Small intestine (tissue), 7 donors: ENCODE measurements around the gene GRXCR1. TPM values are rescaled to one million over a fixed set of nuclear protein-coding genes. Genes with fewer than 3 reads are reported as not detected.
A peak's percentile ranks its signal among the peaks of the same experiment; 100 is the strongest.

Source experiments
- DNase-seq, 2 donors: peaks; one replicate each; pipeline versions ENCODE4 v3.0.0 to v3.0.0-alpha.2; 2013
- FAIRE-seq: peaks from 2 replicates; lab custom pipeline; 2012; peaks lifted over from hg19 to GRCh38; lab: Jason Lieb, UNC
- H3K27ac ChIP-seq, 3 donors: one replicate each; pipeline ENCODE4 v1.5.1; 2013; ENCODE audit warnings: low read length in 2 of 3, mild to moderate bottlenecking in 2 of 3, control low read depth in 1 of 3, inconsistent platforms in 1 of 3, low read depth in 1 of 3, moderate library complexity in 1 of 3
- H3K27me3 ChIP-seq, 3 donors: one replicate each; pipeline ENCODE4 v1.6.1; 2013; ENCODE audit warnings: low read length in 3 of 3, inconsistent platforms in 1 of 3; ENCODE audit not compliant: control insufficient read depth in 3 of 3, insufficient read depth in 3 of 3
- H3K36me3 ChIP-seq, 3 donors: one replicate each; pipeline ENCODE4 v1.6.1; 2013; ENCODE audit warnings: low read length in 3 of 3, inconsistent platforms in 1 of 3, low read depth in 1 of 3, mild to moderate bottlenecking in 1 of 3, moderate library complexity in 1 of 3; ENCODE audit not compliant: control insufficient read depth in 3 of 3, insufficient read depth in 2 of 3
- H3K4me1 ChIP-seq, 3 donors: one replicate each; pipeline ENCODE4 v1.6.1; 2013; ENCODE audit warnings: low read length in 2 of 3, inconsistent platforms in 1 of 3, low read depth in 1 of 3, mild to moderate bottlenecking in 1 of 3, moderate library complexity in 1 of 3; ENCODE audit not compliant: control insufficient read depth in 3 of 3, insufficient read depth in 2 of 3
- H3K4me3 ChIP-seq, 3 donors: one replicate each; pipeline ENCODE4 v1.5.1; 2013; ENCODE audit warnings: low read length in 3 of 3, control low read depth in 1 of 3, inconsistent platforms in 1 of 3, low read depth in 1 of 3, mild to moderate bottlenecking in 1 of 3, moderate library complexity in 1 of 3
- H3K9me3 ChIP-seq, 2 donors: one replicate each; pipeline ENCODE4 v1.6.1; 2013; ENCODE audit warnings: low read depth in 1 of 2, low read length in 1 of 2; ENCODE audit not compliant: control insufficient read depth in 2 of 2, insufficient read depth in 1 of 2
- WGBS, 3 donors: extraction: QIAGEN DNeasy Blood & Tissue Kit; methylation state at CpG; one replicate each; pipeline ENCODE4 v1.1.7; 2013; 5-methylcytosine and 5-hydroxymethylcytosine counted together
- polyA plus RNA-seq, 4 donors: library from polyadenylated mRNA; stranded (reverse) in 3 of 4; unstranded in 1 of 4; fragments of 200-250 nt in 3 of 4; fragments of 120-200 nt in 1 of 4; gene quantifications; one replicate each; pipeline versions ENCODE4 v1.2.1 to v1.2.3, GENCODE V29; 2013
- donor health status: healthy with polysubstance abuse.
- donor health status: control.
- donor health status: control.
- donor health status: Bipolar disorder and iron deficiency.
- donor health status: healthy.

Gene GRXCR1
- polyA plus RNA-seq, 4 donors: not detected

- Histone ChIP-seq H3K36me3 (no peaks in the 10 kb centered on the region), H3K4me3 (no peak overlapping the region), H3K9me3 (no peaks in the 10 kb centered on the region), H3K27me3 (no peaks in the 10 kb centered on the region), H3K4me1 (no peaks in the 10 kb centered on the region), H3K27ac (no peak overlapping the region)
- WGBS, 3 donors: 44 to 58% (median 52%) methylated on average over 1 of the region's 1 CpG
- DNase-seq (no peak), FAIRE-seq (no peak)
These were observed 60.8 kb downstream of the GRXCR1 start for GRCh38 chr4:42953321-42953720.

GRCh38 chr4:42954963-42955669 is 62.6 kb downstream of the GRXCR1 start:
- FAIRE-seq (no peak), DNase-seq (no peak)
- Histone ChIP-seq H3K27me3 (no peaks in the 10 kb centered on the region), H3K4me3 (no peak overlapping the region), H3K9me3 (no peaks in the 10 kb centered on the region), H3K27ac (no peak overlapping the region), H3K4me1 (no peaks in the 10 kb centered on the region), H3K36me3 (no peaks in the 10 kb centered on the region)
- WGBS, 3 donors: 71 to 84% (median 76%) methylated on average over 10 of the region's 10 CpGs

GRCh38 chr4:42955746-42956505 is 63.4 kb downstream of the GRXCR1 start:
- WGBS, 3 donors: 64 to 70% (median 70%) methylated on average over 5 of the region's 5 CpGs
- no peaks in the 10 kb centered on the region for H3K9me3 ChIP-seq
- DNase-seq (no peak), FAIRE-seq (no peak)
- H3K27me3 ChIP-seq: no peaks in the 10 kb centered on the region
- no peak overlapping the region for H3K4me3 ChIP-seq
- no peaks in the 10 kb centered on the region for H3K36me3 ChIP-seq
- H3K4me1 ChIP-seq: no peaks in the 10 kb centered on the region
- H3K27ac ChIP-seq: no peak overlapping the region

- H3K27ac ChIP-seq: no peak overlapping the region
These were observed 72.8 kb downstream of the GRXCR1 start for GRCh38 chr4:42965326-42965725.

GRCh38 chr4:42985976-42986375 is 93.5 kb downstream of the GRXCR1 start:
- H3K27ac ChIP-seq: no peak overlapping the region
- no peaks in the 10 kb centered on the region for H3K27me3 ChIP-seq
- no peak overlapping the region for H3K4me3 ChIP-seq
- peaks cover 3 to 13% of the 10 kb centered on the region in 2 donors for H3K9me3 ChIP-seq
- H3K36me3 ChIP-seq: no peaks in the 10 kb centered on the region
- DNase-seq: no peak
- no peak for FAIRE-seq
- H3K4me1 ChIP-seq: no peaks in the 10 kb centered on the region

More at GRCh38 chr4:42965326-42965725, 72.8 kb downstream of the GRXCR1 start:
- H3K4me3 ChIP-seq: no peak overlapping the region
- H3K4me1 ChIP-seq: no peaks in the 10 kb centered on the region
- H3K27me3 ChIP-seq: no peaks in the 10 kb centered on the region
- FAIRE-seq (no peak), DNase-seq (no peak)
- no peaks in the 10 kb centered on the region for H3K9me3 ChIP-seq
- WGBS, 3 donors: 15 to 28% (median 19%) methylated on average over 2 of the region's 2 CpGs
- no peaks in the 10 kb centered on the region for H3K36me3 ChIP-seq

- no peaks in the 10 kb centered on the region for H3K36me3 ChIP-seq
- no peaks in the 10 kb centered on the region for H3K4me1 ChIP-seq
- no peak for FAIRE-seq
- no peaks in the 10 kb centered on the region for H3K27me3 ChIP-seq
- H3K4me3 ChIP-seq: no peak overlapping the region
- no peak overlapping the region for H3K27ac ChIP-seq
- WGBS, 3 donors: 42 to 48% (median 43%) methylated on average over 6 of the region's 6 CpGs
- DNase-seq: peak; percentile 3 to 9
- H3K9me3 ChIP-seq: no peaks in the 10 kb centered on the region
These were observed 102.9 kb downstream of the GRXCR1 start for GRCh38 chr4:42995343-42995944.

GRCh38 chr4:43008793-43009192 is 116.3 kb downstream of the GRXCR1 start:
- Histone ChIP-seq H3K4me1 (no peaks in the 10 kb centered on the region), H3K4me3 (no peak overlapping the region), H3K27ac (no peak overlapping the region), H3K9me3 (peaks cover 0 to 13% of the 10 kb centered on the region in 2 donors), H3K36me3 (no peaks in the 10 kb centered on the region), H3K27me3 (no peaks in the 10 kb centered on the region)
- FAIRE-seq (no peak), DNase-seq (no peak)
- 94 to 97% (median 96%) methylated on average over 1 of the region's 1 CpG for WGBS, 3 donors

GRCh38 chr4:43014256-43014655 is 121.7 kb downstream of the GRXCR1 start:
- WGBS, 3 donors: 93 to 97% (median 96%) methylated on average over 4 of the region's 4 CpGs
- H3K4me1 ChIP-seq: no peaks in the 10 kb centered on the region
- no peaks in the 10 kb centered on the region for H3K9me3 ChIP-seq
- no peak overlapping the region for H3K27ac ChIP-seq
- no peaks in the 10 kb centered on the region for H3K27me3 ChIP-seq
- FAIRE-seq (no peak), DNase-seq (no peak)
- no peaks in the 10 kb centered on the region for H3K36me3 ChIP-seq
- H3K4me3 ChIP-seq: no peak overlapping the region
